ENCODE results near the gene BMPR1B. TPM values are rescaled to one million over a fixed set of nuclear protein-coding genes. Genes with fewer than 3 reads are reported as not detected.
A peak's percentile ranks its signal among the peaks of the same experiment; 100 is the strongest.

Gene BMPR1B
- total RNA-seq, 1 experiment from 2014 or later: 7.1 TPM

- TF ChIP-seq EZH2phosphoT487 (IDR thresholded peaks at IDR 0.05; ENCODE audit: borderline replicate concordance, low read length) (no peak), EZH2 (IDR thresholded peaks at IDR 0.05; ENCODE audit: low read length, unreplicated experiment) (no peak), CTCF (conservative IDR thresholded peaks at IDR 0.05; ENCODE audit: low read depth, low read length) (0 out of 2 replicates have a peak, but pooled peaks have one; percentile 37)
- ATAC-seq (peak; percentile 93), DNase-seq (peak; percentile 68)
- intact Hi-C loops (cut with micrococcal nuclease): loop anchor here (1.0 kb wide), 1 partner anchor 23 kb away; no protein-coding TSS in a partner anchor
- Histone ChIP-seq H3K4me3 (ENCODE audit: low read length) (no peak overlapping the region), H4K20me1 (ENCODE audit: low read length) (no peaks in the 10 kb centered on the region), H2AFZ (ENCODE audit: low read length) (no peak overlapping the region), H3K9me2 (replicated peaks; ENCODE audit: low read length) (no peaks in the 10 kb centered on the region), H3K4me2 (ENCODE audit: low read length) (peak overlapping the region; percentile 46; the same call in 1 of the 2 replicates), H3F3A (ENCODE audit: low read length, unreplicated experiment) (peaks cover 1% of the 10 kb centered on the region), H3K36me3 (ENCODE audit: low read depth, low read length) (no peaks in the 10 kb centered on the region), H3K27ac (ENCODE audit: low read length) (peak overlapping the region; percentile 50), H3K9me3 (ENCODE audit: low read length) (no peaks in the 10 kb centered on the region), H3K79me2 (ENCODE audit: low read length) (no peaks in the 10 kb centered on the region), H3K9ac (ENCODE audit: low read length) (no peak overlapping the region), H3K27me3 (ENCODE audit: low read length) (no peaks in the 10 kb centered on the region), H3K4me1 (ENCODE audit: insufficient read depth, low read length) (peaks cover 33% of the 10 kb centered on the region)
- ChIA-PET POLR2A (ENCODE audit: unreplicated experiment) (no interaction called here), CTCF (interaction anchor here (0.6 to 1.3 kb wide), 2 partner anchors 11 to 22 kb away, joined by 3 to 6 read pairs; no protein-coding TSS in a partner anchor)
- BruUV-seq (replicated peaks): no TSS peak
Observed at GRCh38 chr4:95102162-95102790, 344.5 kb downstream of the BMPR1B start.

- H3K27ac ChIP-seq (ENCODE audit: low read length): no peak overlapping the region
- H3K79me2 ChIP-seq (ENCODE audit: low read length): no peaks in the 10 kb centered on the region
- H3K9me2 ChIP-seq (replicated peaks; ENCODE audit: low read length): no peaks in the 10 kb centered on the region
- TF ChIP-seq CTCF (conservative IDR thresholded peaks at IDR 0.05; ENCODE audit: low read depth, low read length): no peak
- no peak for TF ChIP-seq EZH2phosphoT487 (IDR thresholded peaks at IDR 0.05; ENCODE audit: borderline replicate concordance, low read length)
- no peak for TF ChIP-seq EZH2 (IDR thresholded peaks at IDR 0.05; ENCODE audit: low read length, unreplicated experiment)
- ChIA-PET CTCF (no interaction called here), POLR2A (ENCODE audit: unreplicated experiment) (interaction anchor here (0.6 to 0.7 kb wide), 2 partner anchors 333 to 654 kb away, joined by 6 to 7 read pairs; no protein-coding TSS in a partner anchor)
- H3K27me3 ChIP-seq (ENCODE audit: low read length): no peaks in the 10 kb centered on the region
- peaks cover 5% of the 10 kb centered on the region for H3F3A ChIP-seq (ENCODE audit: low read length, unreplicated experiment)
- no peak for DNase-seq
- peaks cover 52% of the 10 kb centered on the region for H3K4me1 ChIP-seq (ENCODE audit: insufficient read depth, low read length)
- BruUV-seq (replicated peaks): no TSS peak
- H3K4me2 ChIP-seq (ENCODE audit: low read length): no peak overlapping the region
- intact Hi-C loops (cut with micrococcal nuclease): no loop called here
- no peak overlapping the region for H3K9ac ChIP-seq (ENCODE audit: low read length)
- H3K4me3 ChIP-seq (ENCODE audit: low read length): no peak overlapping the region
- no peaks in the 10 kb centered on the region for H3K36me3 ChIP-seq (ENCODE audit: low read depth, low read length)
- H2AFZ ChIP-seq (ENCODE audit: low read length): no peak overlapping the region
- no peak for ATAC-seq
- H3K9me3 ChIP-seq (ENCODE audit: low read length): no peaks in the 10 kb centered on the region
- H4K20me1 ChIP-seq (ENCODE audit: low read length): no peaks in the 10 kb centered on the region
Observed at GRCh38 chr4:95105112-95105511, 347.4 kb downstream of the BMPR1B start.

- ChIA-PET POLR2A (ENCODE audit: unreplicated experiment) (interaction anchor here (0.7 kb wide), 1 partner anchor 655 kb away, joined by 7 read pairs; no protein-coding TSS in a partner anchor), CTCF (no interaction called here)
- Histone ChIP-seq H2AFZ (ENCODE audit: low read length) (no peak overlapping the region), H3K36me3 (ENCODE audit: low read depth, low read length) (no peaks in the 10 kb centered on the region), H3K27ac (ENCODE audit: low read length) (no peak overlapping the region; the same call in 1 of the 2 replicates), H3K4me1 (ENCODE audit: insufficient read depth, low read length) (peaks cover 52% of the 10 kb centered on the region), H4K20me1 (ENCODE audit: low read length) (no peaks in the 10 kb centered on the region), H3F3A (ENCODE audit: low read length, unreplicated experiment) (peaks cover 5% of the 10 kb centered on the region), H3K79me2 (ENCODE audit: low read length) (no peaks in the 10 kb centered on the region), H3K9me3 (ENCODE audit: low read length) (no peaks in the 10 kb centered on the region), H3K4me2 (ENCODE audit: low read length) (no peak overlapping the region), H3K27me3 (ENCODE audit: low read length) (no peaks in the 10 kb centered on the region), H3K9ac (ENCODE audit: low read length) (no peak overlapping the region), H3K4me3 (ENCODE audit: low read length) (no peak overlapping the region), H3K9me2 (replicated peaks; ENCODE audit: low read length) (no peaks in the 10 kb centered on the region)
- TF ChIP-seq EZH2phosphoT487 (IDR thresholded peaks at IDR 0.05; ENCODE audit: borderline replicate concordance, low read length) (no peak), EZH2 (IDR thresholded peaks at IDR 0.05; ENCODE audit: low read length, unreplicated experiment) (no peak), CTCF (conservative IDR thresholded peaks at IDR 0.05; ENCODE audit: low read depth, low read length) (no peak)
- DNase-seq (no peak), ATAC-seq (no peak)
- no TSS peak for BruUV-seq (replicated peaks)
- intact Hi-C loops (cut with micrococcal nuclease): no loop called here
Observed at GRCh38 chr4:95105983-95106382, 348.2 kb downstream of the BMPR1B start.

All from PC-3 (cell line).